ENCODE data around the gene DMBX1.

GRCh38 chr1:46486432-46487015 lies 3.1 kb upstream of the DMBX1 start:
- TF ChIP-seq MED8 (CRISPR knock-in tag; IDR thresholded peaks at IDR 0.05; ENCODE audit: insufficient replicate concordance) (no peak), SMC3 (IDR thresholded peaks at IDR 0.05; ENCODE audit: low read length) (no peak), POLR2A (IDR thresholded peaks at IDR 0.05; ENCODE audit: insufficient read depth in 1 of 2, low read depth in 2 of 2, low read length in 2 of 2) (no peak), RBM39 (IDR thresholded peaks at IDR 0.05; ENCODE audit: low read depth, low read length, poor library complexity, severe bottlenecking) (no peak), GATAD2A (CRISPR knock-in tag; IDR thresholded peaks at IDR 0.05) (no peak), ATF2 (CRISPR knock-in tag; IDR thresholded peaks at IDR 0.05) (no peak), BRCA1 (CRISPR knock-in tag; IDR thresholded peaks at IDR 0.05) (no peak), MYC (CRISPR knock-in tag; IDR thresholded peaks at IDR 0.05; ENCODE audit: borderline replicate concordance) (no peak), SRF (IDR thresholded peaks at IDR 0.05; ENCODE audit: low read depth, low read length) (no peak), MAFF (IDR thresholded peaks at IDR 0.05; ENCODE audit: low read depth, low read length) (no peak), ZNF17 (CRISPR knock-in tag; IDR thresholded peaks at IDR 0.05) (no peak)
- TF ChIP-seq, protein P1, sequence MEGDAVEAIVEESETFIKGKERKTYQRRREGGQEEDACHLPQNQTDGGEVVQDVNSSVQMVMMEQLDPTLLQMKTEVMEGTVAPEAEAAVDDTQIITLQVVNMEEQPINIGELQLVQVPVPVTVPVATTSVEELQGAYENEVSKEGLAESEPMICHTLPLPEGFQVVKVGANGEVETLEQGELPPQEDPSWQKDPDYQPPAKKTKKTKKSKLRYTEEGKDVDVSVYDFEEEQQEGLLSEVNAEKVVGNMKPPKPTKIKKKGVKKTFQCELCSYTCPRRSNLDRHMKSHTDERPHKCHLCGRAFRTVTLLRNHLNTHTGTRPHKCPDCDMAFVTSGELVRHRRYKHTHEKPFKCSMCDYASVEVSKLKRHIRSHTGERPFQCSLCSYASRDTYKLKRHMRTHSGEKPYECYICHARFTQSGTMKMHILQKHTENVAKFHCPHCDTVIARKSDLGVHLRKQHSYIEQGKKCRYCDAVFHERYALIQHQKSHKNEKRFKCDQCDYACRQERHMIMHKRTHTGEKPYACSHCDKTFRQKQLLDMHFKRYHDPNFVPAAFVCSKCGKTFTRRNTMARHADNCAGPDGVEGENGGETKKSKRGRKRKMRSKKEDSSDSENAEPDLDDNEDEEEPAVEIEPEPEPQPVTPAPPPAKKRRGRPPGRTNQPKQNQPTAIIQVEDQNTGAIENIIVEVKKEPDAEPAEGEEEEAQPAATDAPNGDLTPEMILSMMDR (CRISPR knock-in tag; IDR thresholded peaks at IDR 0.05), result no peak
